Activated CD8-positive, alpha-beta memory T cell treated with anti-CD3 and anti-CD28 coated beads for 1 hour (primary cell): ENCODE results near the gene ZBTB7C.

ENCODE experiments used
- DNase-seq, 2 donors: peaks; one replicate each; pipeline ENCODE4 v3.0.0-alpha.2; 2020; ENCODE audit warnings: low read depth in 1 of 2; ENCODE audit errors: extremely low read depth in 1 of 2

The ZBTB7C gene

DNA sequence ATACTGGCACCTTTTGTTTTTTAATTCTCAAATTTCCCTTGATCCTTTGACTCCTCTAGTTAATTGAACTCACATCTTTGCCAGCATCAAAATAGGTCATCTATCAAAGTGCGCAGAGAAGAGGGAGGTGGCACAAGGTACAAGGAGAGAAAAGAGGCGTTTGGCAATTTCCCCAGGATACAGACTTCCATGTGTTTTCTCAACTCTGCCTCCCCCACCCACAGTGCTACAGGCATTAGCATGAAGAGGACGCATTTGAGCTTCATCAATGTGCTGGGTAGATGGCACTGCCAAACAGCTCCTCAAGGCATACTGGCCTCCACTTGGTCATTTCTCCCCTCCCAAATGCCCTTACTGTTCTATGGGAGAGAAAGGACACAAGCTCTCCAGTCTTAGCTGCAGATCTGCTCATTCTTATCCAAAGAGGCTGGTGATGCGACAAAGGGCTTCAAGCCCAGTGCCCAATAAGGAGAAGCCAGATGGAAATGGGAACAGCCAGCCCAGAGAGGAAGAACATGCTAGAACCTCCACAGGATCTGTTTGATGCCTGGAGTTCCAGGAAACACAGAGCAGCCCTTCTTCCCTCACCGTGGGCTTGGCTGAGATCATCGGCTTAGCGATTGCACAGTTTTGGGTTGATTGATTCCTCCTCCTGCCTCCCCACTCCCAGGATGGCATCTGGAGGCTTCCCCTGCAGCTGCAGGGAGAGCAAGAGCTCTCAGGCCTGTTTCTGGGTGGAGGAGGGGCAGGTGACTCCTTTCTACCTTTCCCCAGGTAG is 334.1 kb downstream of the ZBTB7C start:
- DNase-seq = no peak

- DNase-seq = no peak
Observed at GRCh38 chr18:48073211-48073930, 335.8 kb downstream of the ZBTB7C start.

DNA sequence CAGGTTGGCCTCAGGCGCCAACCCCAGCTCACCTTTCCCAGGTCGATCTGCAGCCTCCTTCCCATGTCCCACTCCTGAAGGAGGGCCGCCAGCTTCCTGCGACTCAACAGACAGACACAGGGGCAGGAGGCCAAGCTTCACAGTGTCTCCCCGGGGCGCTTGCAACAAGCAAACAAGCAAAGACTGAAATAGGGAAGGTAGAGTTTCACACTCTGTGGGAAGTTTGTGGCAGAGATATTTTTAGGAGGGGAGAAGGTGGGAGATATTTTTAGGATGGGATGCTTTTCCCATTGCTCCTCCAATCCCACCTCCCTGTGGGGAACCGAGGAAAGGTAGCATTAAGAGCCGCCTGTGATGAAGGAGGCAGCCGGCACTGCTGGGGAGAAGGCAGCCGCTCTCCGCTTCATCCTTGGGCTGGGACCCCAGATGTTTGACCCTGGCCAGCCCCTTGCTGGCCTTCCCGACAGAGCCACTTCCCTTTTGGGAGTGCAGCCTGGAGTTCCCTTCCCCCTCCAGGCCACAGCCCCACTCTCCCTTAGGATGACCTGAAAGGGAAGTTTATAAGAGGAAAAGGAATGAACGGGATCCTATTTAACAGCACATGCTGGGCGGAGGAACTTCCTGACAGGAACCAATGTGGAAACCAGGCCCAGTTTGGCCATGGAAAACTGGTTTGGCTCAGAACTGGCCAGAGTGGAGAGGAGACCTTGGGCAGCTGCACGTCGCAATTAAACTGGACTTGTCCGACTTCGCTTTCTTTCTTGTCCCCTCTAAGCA is 336.6 kb downstream of the ZBTB7C start:
- DNase-seq = no peak

GRCh38 chr18:48068916-48069445 is 340.2 kb downstream of the ZBTB7C start:
- no peak for DNase-seq

GRCh38 chr18:48066225-48066652 is 342.9 kb downstream of the ZBTB7C start:
- DNase-seq = no peak

DNA sequence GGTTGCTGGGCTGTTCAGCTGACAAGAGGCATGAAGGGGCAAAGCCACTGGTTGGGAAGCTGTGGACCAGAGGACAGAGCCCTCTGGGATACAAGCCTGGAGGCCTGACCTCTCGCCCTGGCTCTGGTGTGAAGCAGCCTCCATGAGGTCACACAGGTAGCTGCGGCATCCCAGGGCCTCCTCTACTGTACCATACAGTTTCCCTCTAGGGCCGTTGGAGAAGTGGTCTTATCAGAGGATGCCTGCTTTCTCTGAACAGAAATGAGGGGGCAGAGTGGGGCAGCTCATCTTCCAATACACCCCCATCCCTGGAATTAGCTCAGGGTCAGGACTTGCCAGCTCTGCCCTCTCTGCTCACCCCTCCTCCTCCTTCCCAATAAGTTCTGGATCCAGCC is 343.6 kb downstream of the ZBTB7C start:
- DNase-seq = no peak

GRCh38 chr18:48064978-48065600 is 344.1 kb downstream of the ZBTB7C start:
- no peak for DNase-seq

DNA sequence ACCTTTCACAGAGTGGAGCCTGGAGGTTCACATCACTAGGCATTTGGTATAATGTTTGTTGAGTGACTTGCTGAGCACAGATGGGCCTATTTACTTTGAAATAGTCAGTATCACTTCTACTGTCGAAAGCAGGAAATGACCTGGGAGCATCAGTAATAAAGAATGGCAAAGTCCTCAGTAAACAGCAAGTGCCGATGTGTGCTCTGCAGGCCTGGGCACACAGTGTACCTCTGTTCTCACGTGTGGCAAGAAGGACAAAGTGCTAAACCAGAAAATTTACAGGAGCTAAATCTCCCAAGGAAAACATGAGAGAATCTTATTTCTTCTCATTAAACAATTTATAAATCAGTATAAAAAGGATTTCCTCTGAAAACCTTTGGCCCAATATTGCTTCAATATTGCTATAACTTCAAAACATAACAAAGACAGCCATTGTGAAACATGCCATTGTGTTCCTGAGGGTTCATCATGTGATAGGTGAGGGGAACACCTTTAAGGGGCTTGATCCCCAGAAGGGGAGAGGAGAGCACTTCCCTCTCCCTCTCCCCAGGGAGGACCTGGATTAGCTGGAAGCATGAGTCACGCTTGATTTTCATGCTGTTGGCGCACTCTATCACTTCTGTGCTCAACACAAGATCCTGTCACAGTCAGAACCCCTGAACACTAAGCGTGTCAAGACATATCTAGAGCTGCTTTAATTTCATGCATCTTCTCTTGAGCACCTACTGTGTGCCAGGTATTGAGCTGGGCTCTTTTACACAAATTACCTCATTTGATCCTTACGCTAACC is 347.2 kb downstream of the ZBTB7C start:
- DNase-seq = no peak

DNA sequence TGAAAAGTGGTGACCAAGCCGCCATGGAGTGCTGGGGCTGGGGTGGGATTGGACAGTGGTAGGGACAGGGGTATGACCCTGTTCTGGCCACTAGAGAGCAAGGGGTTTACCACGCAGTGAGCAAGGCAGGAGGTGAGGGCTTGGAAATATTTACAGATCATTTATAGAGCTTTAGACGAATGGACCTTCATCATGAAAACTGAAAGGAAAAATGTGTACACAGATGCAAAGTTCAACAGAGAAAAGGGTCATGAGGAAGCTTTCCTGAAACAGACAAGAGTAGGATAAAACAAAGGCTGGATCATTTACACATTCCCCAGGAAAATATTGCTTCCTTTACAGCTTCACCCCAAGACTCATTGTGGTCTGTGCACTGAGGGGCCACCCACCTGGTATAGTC is 348.2 kb downstream of the ZBTB7C start:
- DNase-seq = no peak

- DNase-seq = no peak
Observed at GRCh38 chr18:48060346-48060745, 348.8 kb downstream of the ZBTB7C start.

- no peak for DNase-seq
Observed at GRCh38 chr18:48059455-48060010, 349.6 kb downstream of the ZBTB7C start.

DNA sequence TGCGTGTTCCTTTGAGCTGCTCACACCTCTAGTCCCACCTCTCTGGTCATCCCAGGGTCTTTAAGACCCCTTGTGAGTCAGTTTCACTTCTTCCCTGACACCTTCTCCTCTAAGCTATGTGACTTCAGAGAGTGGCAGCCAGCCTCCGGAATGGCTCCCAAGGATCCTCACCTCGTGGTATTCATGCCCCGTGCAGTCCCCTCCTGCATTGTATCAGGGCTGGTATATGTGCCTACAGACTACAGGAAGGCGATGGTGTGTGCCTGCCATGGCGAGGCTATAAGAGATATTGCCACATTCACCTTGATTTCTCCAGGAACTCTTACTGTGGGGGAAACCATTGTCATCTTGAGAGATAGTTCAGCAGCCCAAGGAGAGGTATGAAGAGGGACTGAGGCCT is 350.7 kb downstream of the ZBTB7C start:
- DNase-seq = no peak

- DNase-seq = no peak
Observed at GRCh38 chr18:48057018-48057417, 352.2 kb downstream of the ZBTB7C start.

GRCh38 chr18:48055351-48055750 is 353.8 kb downstream of the ZBTB7C start:
- DNase-seq = no peak

- DNase-seq = no peak
Observed at GRCh38 chr18:48053881-48054816, 355.0 kb downstream of the ZBTB7C start.

- no peak for DNase-seq
Observed at GRCh38 chr18:48052842-48053241, 356.3 kb downstream of the ZBTB7C start.

- no peak for DNase-seq
Observed at GRCh38 chr18:48051945-48052840, 357.0 kb downstream of the ZBTB7C start.

- DNase-seq = no peak
Observed at GRCh38 chr18:48050176-48050575, 359.0 kb downstream of the ZBTB7C start.
